HEK293 (cell line): ENCODE data around the gene PKN1.

Experiments
- CTCF ChIA-PET: fragments of 350-600 bp; formaldehyde crosslinking; extraction: SDS; loops from one replicate; lab custom pipeline; 2021; ENCODE audit warnings: antibody characterized with exemption; lab: Yijun Ruan, JAX
- POLR2A ChIA-PET: fragments of 300-600 bp; formaldehyde crosslinking; extraction: SDS; loops from one replicate; lab custom pipeline; 2020; ENCODE audit warnings: antibody characterized with exemption, inconsistent platforms; lab: Yijun Ruan, JAX
- H3K27ac ChIP-seq: fragments of 200-500 bp; sonication (Bioruptor generic); 2 replicates; pipeline ENCODE4 v1.5.1; 2014; ENCODE audit warnings: low read depth, low read length, control low read depth, inconsistent platforms; ENCODE audit errors: extremely low read depth
- H3K36me3 ChIP-seq, 2 experiments: fragments of 200-500 bp in 1 of 2; sonication (Bioruptor generic) in 1 of 2; 1 replicate in 1 of 2; 2 replicates in 1 of 2; pipeline ENCODE4 v1.5.1; 2014 to 2017; ENCODE audit warnings: inconsistent platforms in 2 of 2, low read length in 2 of 2; ENCODE audit not compliant: control insufficient read depth in 2 of 2, insufficient read depth in 1 of 2
- H3K4me1 ChIP-seq: fragments of 200-500 bp; sonication (Bioruptor generic); 2 replicates; pipeline ENCODE4 v1.5.1; 2014; ENCODE audit warnings: mild to moderate bottlenecking, low read length, inconsistent platforms; ENCODE audit not compliant: control insufficient read depth, insufficient read depth
- H3K4me3 ChIP-seq: 2 replicates; pipeline ENCODE4 v1.5.1; 2011; ENCODE audit warnings: low read depth, mild to moderate bottlenecking, control low read depth, low read length, moderate library complexity
- H3K9me3 ChIP-seq: fragments of 200-500 bp; sonication (Bioruptor generic); 2 replicates; pipeline ENCODE4 v1.5.1; 2014; ENCODE audit warnings: low read depth, low read length, inconsistent platforms; ENCODE audit not compliant: control insufficient read depth, insufficient read depth
- GLIS2 ChIP-seq: fragments of 450-650 bp; formaldehyde crosslinking; IDR thresholded peaks from 2 replicates; pipeline ENCODE4 v1.5.1; 2016; ENCODE audit warnings: missing biosample characterization, missing genetic modification characterization
- KLF7 ChIP-seq: fragments of 450-650 bp; formaldehyde crosslinking; IDR thresholded peaks from 2 replicates; pipeline ENCODE4 v1.5.1; 2016; ENCODE audit warnings: missing biosample characterization, missing genetic modification characterization, borderline replicate concordance
- KLF8 ChIP-seq: fragments of 450-650 bp; formaldehyde crosslinking; IDR thresholded peaks from 2 replicates; pipeline ENCODE4 v1.5.1; 2016; ENCODE audit warnings: missing biosample characterization, missing genetic modification characterization
- PRDM1 ChIP-seq: fragments of 450-650 bp; formaldehyde crosslinking; IDR thresholded peaks from 2 replicates; pipeline ENCODE4; 2016; ENCODE audit warnings: missing biosample characterization, missing genetic modification characterization
- REPIN1 ChIP-seq: fragments of 450-650 bp; formaldehyde crosslinking; IDR thresholded peaks from 2 replicates; pipeline ENCODE4 v1.5.1; 2017; ENCODE audit warnings: missing biosample characterization, missing genetic modification characterization, low read depth
- SP2 ChIP-seq: fragments of 450-650 bp; formaldehyde crosslinking; IDR thresholded peaks from 2 replicates; pipeline ENCODE4 v1.5.1; 2016; ENCODE audit warnings: missing biosample characterization, missing genetic modification characterization
- TCF7L2 ChIP-seq: IDR thresholded peaks from 2 replicates; pipeline ENCODE4 v1.6.1; 2011; ENCODE audit warnings: low read depth, mild to moderate bottlenecking, inconsistent platforms, low read length, moderate library complexity, borderline replicate concordance
- ZBTB10 ChIP-seq: fragments of 450-650 bp; formaldehyde crosslinking; IDR thresholded peaks from 2 replicates; pipeline ENCODE4 v1.5.1; 2016; ENCODE audit warnings: missing biosample characterization, missing genetic modification characterization
- ZBTB17 ChIP-seq: fragments of 450-650 bp; formaldehyde crosslinking; IDR thresholded peaks from 2 replicates; pipeline ENCODE4 v1.5.1; 2016; ENCODE audit warnings: missing biosample characterization, missing genetic modification characterization
- ZBTB20 ChIP-seq: fragments of 450-650 bp; formaldehyde crosslinking; IDR thresholded peaks from 2 replicates; pipeline ENCODE4 v1.5.1; 2016; ENCODE audit warnings: missing biosample characterization, missing genetic modification characterization
- ZBTB49 ChIP-seq: fragments of 450-650 bp; formaldehyde crosslinking; IDR thresholded peaks from 2 replicates; pipeline ENCODE4 v1.5.1; 2016; ENCODE audit warnings: missing biosample characterization, missing genetic modification characterization, low read depth
- ZFHX2 ChIP-seq: fragments of 450-650 bp; formaldehyde crosslinking; conservative IDR thresholded peaks from 2 replicates; pipeline ENCODE4 v1.5.1; 2016; ENCODE audit warnings: missing biosample characterization, missing genetic modification characterization
- ZFP3 ChIP-seq: fragments of 450-650 bp; formaldehyde crosslinking; IDR thresholded peaks from 2 replicates; pipeline ENCODE4 v1.5.1; 2016; ENCODE audit warnings: low read depth, missing biosample characterization, missing genetic modification characterization
- ZNF155 ChIP-seq: fragments of 450-650 bp; formaldehyde crosslinking; IDR thresholded peaks from 2 replicates; pipeline ENCODE4 v1.5.1; 2016; ENCODE audit warnings: missing biosample characterization, missing genetic modification characterization
- ZNF175 ChIP-seq: fragments of 450-650 bp; formaldehyde crosslinking; IDR thresholded peaks from 2 replicates; pipeline ENCODE4 v1.5.1; 2016; ENCODE audit warnings: missing biosample characterization, missing genetic modification characterization
- ZNF18 ChIP-seq: fragments of 450-650 bp; formaldehyde crosslinking; IDR thresholded peaks from 2 replicates; pipeline ENCODE4 v1.5.1; 2016; ENCODE audit warnings: missing biosample characterization, missing genetic modification characterization
- ZNF202 ChIP-seq: fragments of 450-650 bp; formaldehyde crosslinking; IDR thresholded peaks from 2 replicates; pipeline ENCODE4 v1.5.1; 2016; ENCODE audit warnings: missing biosample characterization, missing genetic modification characterization, borderline replicate concordance
- ZNF214 ChIP-seq: fragments of 450-650 bp; formaldehyde crosslinking; IDR thresholded peaks from 2 replicates; pipeline ENCODE4 v1.5.1; 2017; ENCODE audit warnings: missing biosample characterization, mild to moderate bottlenecking, missing genetic modification characterization, borderline replicate concordance
- ZNF394 ChIP-seq: fragments of 450-650 bp; formaldehyde crosslinking; IDR thresholded peaks from 2 replicates; pipeline ENCODE4 v1.5.1; 2016; ENCODE audit warnings: missing biosample characterization, missing genetic modification characterization, mild to moderate bottlenecking, moderate library complexity, borderline replicate concordance
- ZNF404 ChIP-seq: fragments of 450-650 bp; formaldehyde crosslinking; IDR thresholded peaks from 2 replicates; pipeline ENCODE4 v1.5.1; 2017; ENCODE audit warnings: missing biosample characterization, missing genetic modification characterization
- ZNF416 ChIP-seq: fragments of 450-650 bp; formaldehyde crosslinking; IDR thresholded peaks from 2 replicates; pipeline ENCODE4 v1.5.1; 2016; ENCODE audit warnings: missing biosample characterization, missing genetic modification characterization
- ZNF473 ChIP-seq: fragments of 450-650 bp; formaldehyde crosslinking; IDR thresholded peaks from 2 replicates; pipeline ENCODE4 v1.5.1; 2017; ENCODE audit warnings: missing biosample characterization, missing genetic modification characterization
- ZNF513 ChIP-seq: fragments of 450-650 bp; IDR thresholded peaks from 2 replicates; pipeline ENCODE4 v1.5.1; 2018; ENCODE audit warnings: missing biosample characterization, missing genetic modification characterization
- ZNF549 ChIP-seq: fragments of 450-650 bp; IDR thresholded peaks from 2 replicates; pipeline ENCODE4 v1.5.1; 2018; ENCODE audit warnings: missing biosample characterization, missing genetic modification characterization, mild to moderate bottlenecking, inconsistent platforms, moderate library complexity
- ZNF571 ChIP-seq: fragments of 450-650 bp; formaldehyde crosslinking; IDR thresholded peaks from 2 replicates; pipeline ENCODE4 v1.5.0; 2017; ENCODE audit warnings: missing biosample characterization, missing genetic modification characterization
- ZNF654 ChIP-seq: fragments of 450-650 bp; formaldehyde crosslinking; IDR thresholded peaks from 2 replicates; pipeline ENCODE4 v1.5.1; 2016; ENCODE audit warnings: low read depth, missing biosample characterization, missing genetic modification characterization
- ZNF664 ChIP-seq: fragments of 450-650 bp; formaldehyde crosslinking; IDR thresholded peaks from 2 replicates; pipeline ENCODE4 v1.5.1; 2016; ENCODE audit warnings: missing biosample characterization, missing genetic modification characterization
- ZNF670 ChIP-seq: fragments of 450-650 bp; formaldehyde crosslinking; IDR thresholded peaks from 2 replicates; pipeline ENCODE4 v1.5.1; 2016; ENCODE audit warnings: missing biosample characterization, missing genetic modification characterization, low read depth
- ZSCAN30 ChIP-seq: fragments of 450-650 bp; IDR thresholded peaks from 2 replicates; pipeline ENCODE4 v1.5.1; 2018; ENCODE audit warnings: missing biosample characterization, mild to moderate bottlenecking, missing genetic modification characterization, moderate library complexity

PKN1 gene

GRCh38 chr19:14419106-14419813 is 13.8 kb upstream of the PKN1 start, which contains the start of gene DDX39A:
TSS of gene DDX39A (minus strand) at chr19:14419341. CDS start at chr19:14413220, 6,121 bp downstream.
- H3K9me3 ChIP-seq, result no peaks in the 10 kb centered on the region
- H3K4me3 ChIP-seq, result peak within 1 kb of the TSS; percentile 92
- ChIA-PET POLR2A (interaction anchor here (0.7 to 2.1 kb wide), 3 partner anchors 10 to 16 kb away, joined by 3 to 4 read pairs (median 3); no protein-coding TSS in a partner anchor), CTCF (interaction anchor here (0.9 to 2.1 kb wide), 5 partner anchors 13 to 71 kb away, joined by 3 to 8 read pairs (median 4); no protein-coding TSS in a partner anchor)
- H3K36me3 ChIP-seq, result peaks cover 15 to 19% of the 10 kb centered on the region in 2 experiments; a peak in 2 of 3 replicates
- H3K4me1 ChIP-seq, result peaks cover 8% of the 10 kb centered on the region
- peak within 1 kb of the TSS; percentile 74 for H3K27ac ChIP-seq
- no peak for TF ChIP-seq GLIS2 (tag by site-specific recombination)
- no peak for TF ChIP-seq ZNF549 (tag by site-specific recombination)
- TF ChIP-seq ZSCAN30 (tag by site-specific recombination), result no peak
- no peak for TF ChIP-seq ZBTB49 (tag by site-specific recombination)
- no peak for TF ChIP-seq REPIN1 (tag by site-specific recombination)
- TF ChIP-seq ZNF214 (tag by site-specific recombination), result no peak
- TF ChIP-seq PRDM1 (tag by site-specific recombination), result no peak
- no peak for TF ChIP-seq ZFHX2
- no peak for TF ChIP-seq ZNF513
- peak; percentile 82 for TF ChIP-seq ZBTB17
- TF ChIP-seq ZNF394, result peak; percentile 30; the same call in 1 of the 2 replicates
- TF ChIP-seq SP2 (tag by site-specific recombination), result peak; percentile 99
- no peak for TF ChIP-seq ZNF670 (tag by site-specific recombination)
- TF ChIP-seq ZNF175 (tag by site-specific recombination), result no peak
- no peak for TF ChIP-seq ZNF473 (tag by site-specific recombination)
- TF ChIP-seq ZBTB20 (tag by site-specific recombination), result no peak; the same call in 1 of the 2 replicates
- no peak for TF ChIP-seq ZNF416 (tag by site-specific recombination)
- TF ChIP-seq ZFP3 (tag by site-specific recombination), result no peak
- TF ChIP-seq ZNF155 (tag by site-specific recombination), result no peak
- no peak for TF ChIP-seq ZNF571 (tag by site-specific recombination)
- TF ChIP-seq ZBTB10 (tag by site-specific recombination), result no peak
- peak; percentile 77 for TF ChIP-seq KLF8 (tag by site-specific recombination)
- no peak for TF ChIP-seq ZNF18 (tag by site-specific recombination)
- no peak for TF ChIP-seq TCF7L2
- TF ChIP-seq ZNF404 (tag by site-specific recombination), result no peak
- TF ChIP-seq ZNF654 (tag by site-specific recombination), result no peak
- TF ChIP-seq KLF7 (tag by site-specific recombination), result peak; percentile 94; the same call in 1 of the 2 replicates
- no peak for TF ChIP-seq ZNF202 (tag by site-specific recombination)
- no peak for TF ChIP-seq ZNF664 (tag by site-specific recombination)
